ENCODE measurements around the gene MAT1A. TPM values are rescaled to one million over a fixed set of nuclear protein-coding genes. Genes with fewer than 3 reads are reported as not detected.

Gene MAT1A
- total and polyA plus RNA-seq, 2 of the 13 experiments (the other 11 are each of a cell fraction or from before 2014, with no cell fraction given) = 57.1 to 76.9 TPM

- TF ChIP-seq RERE (CRISPR knock-in tag; IDR thresholded peaks at IDR 0.05; ENCODE audit: low read depth) (peak; percentile 73; the same call in 1 of the 2 replicates), TEAD3 (CRISPR knock-in tag; optimal IDR thresholded peaks at IDR 0.05; ENCODE audit: borderline replicate concordance) (peak; percentile 83), POGZ (CRISPR knock-in tag; IDR thresholded peaks at IDR 0.05) (peak; percentile 57), HDAC1 (CRISPR knock-in tag; IDR thresholded peaks at IDR 0.05) (peak; percentile 78; the same call in 1 of the 2 replicates), ZNF83 (CRISPR knock-in tag; IDR thresholded peaks at IDR 0.05; ENCODE audit: borderline replicate concordance) (no peak), ZNF235 (CRISPR knock-in tag; IDR thresholded peaks at IDR 0.05; ENCODE audit: borderline replicate concordance) (no peak), AFF4 (CRISPR knock-in tag; IDR thresholded peaks at IDR 0.05) (no peak)
- TF ChIP-seq, protein P1, sequence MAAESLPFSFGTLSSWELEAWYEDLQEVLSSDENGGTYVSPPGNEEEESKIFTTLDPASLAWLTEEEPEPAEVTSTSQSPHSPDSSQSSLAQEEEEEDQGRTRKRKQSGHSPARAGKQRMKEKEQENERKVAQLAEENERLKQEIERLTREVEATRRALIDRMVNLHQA (CRISPR knock-in tag; IDR thresholded peaks at IDR 0.05) = 0 out of 2 replicates have a peak, but pooled peaks have one; percentile 57
- TF ChIP-seq, protein P2, sequence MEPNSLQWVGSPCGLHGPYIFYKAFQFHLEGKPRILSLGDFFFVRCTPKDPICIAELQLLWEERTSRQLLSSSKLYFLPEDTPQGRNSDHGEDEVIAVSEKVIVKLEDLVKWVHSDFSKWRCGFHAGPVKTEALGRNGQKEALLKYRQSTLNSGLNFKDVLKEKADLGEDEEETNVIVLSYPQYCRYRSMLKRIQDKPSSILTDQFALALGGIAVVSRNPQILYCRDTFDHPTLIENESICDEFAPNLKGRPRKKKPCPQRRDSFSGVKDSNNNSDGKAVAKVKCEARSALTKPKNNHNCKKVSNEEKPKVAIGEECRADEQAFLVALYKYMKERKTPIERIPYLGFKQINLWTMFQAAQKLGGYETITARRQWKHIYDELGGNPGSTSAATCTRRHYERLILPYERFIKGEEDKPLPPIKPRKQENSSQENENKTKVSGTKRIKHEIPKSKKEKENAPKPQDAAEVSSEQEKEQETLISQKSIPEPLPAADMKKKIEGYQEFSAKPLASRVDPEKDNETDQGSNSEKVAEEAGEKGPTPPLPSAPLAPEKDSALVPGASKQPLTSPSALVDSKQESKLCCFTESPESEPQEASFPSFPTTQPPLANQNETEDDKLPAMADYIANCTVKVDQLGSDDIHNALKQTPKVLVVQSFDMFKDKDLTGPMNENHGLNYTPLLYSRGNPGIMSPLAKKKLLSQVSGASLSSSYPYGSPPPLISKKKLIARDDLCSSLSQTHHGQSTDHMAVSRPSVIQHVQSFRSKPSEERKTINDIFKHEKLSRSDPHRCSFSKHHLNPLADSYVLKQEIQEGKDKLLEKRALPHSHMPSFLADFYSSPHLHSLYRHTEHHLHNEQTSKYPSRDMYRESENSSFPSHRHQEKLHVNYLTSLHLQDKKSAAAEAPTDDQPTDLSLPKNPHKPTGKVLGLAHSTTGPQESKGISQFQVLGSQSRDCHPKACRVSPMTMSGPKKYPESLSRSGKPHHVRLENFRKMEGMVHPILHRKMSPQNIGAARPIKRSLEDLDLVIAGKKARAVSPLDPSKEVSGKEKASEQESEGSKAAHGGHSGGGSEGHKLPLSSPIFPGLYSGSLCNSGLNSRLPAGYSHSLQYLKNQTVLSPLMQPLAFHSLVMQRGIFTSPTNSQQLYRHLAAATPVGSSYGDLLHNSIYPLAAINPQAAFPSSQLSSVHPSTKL (CRISPR knock-in tag; IDR thresholded peaks at IDR 0.05) = peak; percentile 94
- TF ChIP-seq, protein P3, sequence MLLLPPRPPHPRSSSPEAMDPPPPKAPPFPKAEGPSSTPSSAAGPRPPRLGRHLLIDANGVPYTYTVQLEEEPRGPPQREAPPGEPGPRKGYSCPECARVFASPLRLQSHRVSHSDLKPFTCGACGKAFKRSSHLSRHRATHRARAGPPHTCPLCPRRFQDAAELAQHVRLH (CRISPR knock-in tag; IDR thresholded peaks at IDR 0.05; ENCODE audit: borderline replicate concordance, low read depth) = peak; percentile 76
Observed at GRCh38 chr10:80281784-80282765, 7.4 kb downstream of the MAT1A start (continued).

All from HepG2 (cell line).